Stimulated activated CD4-positive, alpha-beta T cell treated with anti-CD3 and anti-CD28 coated beads, Interleukin-12 subunit alpha, Interleukin-12 subunit beta, amount 100 ng/mL, for 48 hours (primary cell): ENCODE measurements around the gene UBE2G2.

Experiments
- DNase-seq, 3 donors: peaks; one replicate each; pipeline ENCODE4 v3.0.0-alpha.2; 2020; ENCODE audit warnings: low read depth in 2 of 3, low spot score in 1 of 3

The UBE2G2 gene

GRCh38 chr21:44792702-44793591 lies 8.7 kb downstream of the UBE2G2 start:
- peak in 1 of 3 donors; percentile 51 for DNase-seq

GRCh38 chr21:44791993-44792392 lies 9.6 kb downstream of the UBE2G2 start:
- DNase-seq: no peak

GRCh38 chr21:44791246-44791645 lies 10.4 kb downstream of the UBE2G2 start:
- no peak for DNase-seq

GRCh38 chr21:44790368-44790767 lies 11.3 kb downstream of the UBE2G2 start:
- DNase-seq: no peak

GRCh38 chr21:44789880-44790279 lies 11.7 kb downstream of the UBE2G2 start:
- DNase-seq: no peak

- no peak for DNase-seq
These were observed 15.8 kb downstream of the UBE2G2 start for GRCh38 chr21:44785620-44786335.

GRCh38 chr21:44784810-44785209 lies 16.8 kb downstream of the UBE2G2 start:
- no peak for DNase-seq

GRCh38 chr21:44783020-44783696 lies 18.5 kb downstream of the UBE2G2 start:
- no peak for DNase-seq

GRCh38 chr21:44780767-44781459 lies 20.7 kb downstream of the UBE2G2 start:
- no peak for DNase-seq

GRCh38 chr21:44780137-44780502 lies 21.5 kb downstream of the UBE2G2 start:
- no peak for DNase-seq

- no peak for DNase-seq
These were observed 22.0 kb downstream of the UBE2G2 start for GRCh38 chr21:44779417-44780136.

- no peak for DNase-seq
These were observed 22.6 kb downstream of the UBE2G2 start for GRCh38 chr21:44778983-44779382.

- DNase-seq: no peak
These were observed 23.1 kb downstream of the UBE2G2 start for GRCh38 chr21:44778499-44778911.

GRCh38 chr21:44778094-44778493 lies 23.5 kb downstream of the UBE2G2 start:
- no peak for DNase-seq

GRCh38 chr21:44774972-44775371 lies 26.6 kb downstream of the UBE2G2 start:
- DNase-seq: no peak

- no peak for DNase-seq
These were observed 28.2 kb downstream of the UBE2G2 start for GRCh38 chr21:44773291-44773932.

- no peak for DNase-seq
These were observed 29.6 kb downstream of the UBE2G2 start for GRCh38 chr21:44771896-44772525.

GRCh38 chr21:44767834-44768831 lies 33.5 kb downstream of the UBE2G2 start:
- no peak for DNase-seq
